GM12892 (cell line): Measurements from ENCODE around the gene CEMIP2.

Source experiments
- POLR2A ChIP-seq: IDR thresholded peaks from 2 replicates; pipeline ENCODE4 v1.6.1; 2011; ENCODE audit warnings: low read depth, low read length, control low read depth
- POLR2AphosphoS5 ChIP-seq: IDR thresholded peaks from 2 replicates; pipeline ENCODE4 v1.6.1; 2011; ENCODE audit warnings: low read depth, low read length, control low read depth

DNA sequence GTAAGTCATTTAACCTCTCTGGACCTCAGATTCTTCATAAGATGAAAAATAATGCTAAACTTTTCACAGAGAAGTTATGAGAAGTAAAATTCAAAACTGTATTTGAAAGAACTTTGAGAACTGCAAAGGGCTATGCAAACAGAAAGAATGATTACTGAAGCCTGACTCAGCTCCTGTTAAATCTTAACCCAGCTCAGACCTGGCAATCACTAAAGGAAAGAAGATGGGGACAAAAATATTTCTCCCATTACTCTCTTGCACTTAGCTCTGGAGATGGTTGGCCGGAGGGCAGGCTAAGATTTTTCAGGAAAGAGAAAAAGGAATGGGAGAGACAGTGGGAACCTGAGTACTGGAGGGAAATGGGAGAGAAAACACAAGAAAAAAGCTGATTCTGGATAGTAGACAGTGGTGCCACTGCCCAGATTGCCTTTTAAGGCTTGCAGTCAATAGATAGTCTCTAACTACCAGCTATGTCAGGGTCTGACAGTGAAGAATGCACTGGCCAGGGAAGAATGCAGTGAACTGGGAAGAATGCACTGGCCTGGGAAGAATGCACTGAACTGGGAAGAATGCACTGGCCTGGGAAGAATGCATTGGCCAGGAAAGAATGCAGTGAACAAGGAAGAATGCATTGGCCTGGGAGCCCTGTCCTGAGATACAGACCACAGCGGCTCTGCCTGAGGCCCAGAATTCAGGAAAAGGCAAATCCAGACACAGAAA is 25.2 kb upstream of the CEMIP2 start:
- TF ChIP-seq POLR2AphosphoS5 (no peak), POLR2A (no peak)
